HepG2 (cell line): ENCODE data around the gene SPNS2. TPM values are rescaled to one million over a fixed set of nuclear protein-coding genes. Genes with fewer than 3 reads are reported as not detected.

ENCODE experiments used
- HNF4G ChIP-seq, 2 experiments: sonication (generic) in 1 of 2; formaldehyde crosslinking in 1 of 2; IDR thresholded peaks; 2 replicates each; pipeline versions ENCODE4 v1.4.0 to v1.6.1; 2011 to 2020; ENCODE audit warnings: borderline replicate concordance in 2 of 2, low read depth in 2 of 2, mild to moderate bottlenecking in 2 of 2, low read length in 1 of 2, missing genetic modification reagents in 1 of 2, moderate library complexity in 1 of 2
- SAP130 ChIP-seq: IDR thresholded peaks from 2 replicates; pipeline ENCODE4 v1.6.1; 2016; ENCODE audit warnings: low read depth
- TBX2 ChIP-seq: sonication (generic); formaldehyde crosslinking; IDR thresholded peaks from 2 replicates; pipeline ENCODE4 v1.5.0; 2020; ENCODE audit warnings: missing genetic modification reagents, mild to moderate bottlenecking, borderline replicate concordance
- ZKSCAN1 ChIP-seq: fragments of 150-350 bp; IDR thresholded peaks from 2 replicates; pipeline ENCODE4 v1.6.1; 2014; ENCODE audit warnings: low read length
- ZNF143 ChIP-seq: sonication (generic); formaldehyde crosslinking; IDR thresholded peaks from 2 replicates; pipeline ENCODE4 v1.4.0; 2020; ENCODE audit warnings: missing genetic modification reagents
- ZNF674 ChIP-seq: sonication (generic); formaldehyde crosslinking; IDR thresholded peaks from 2 replicates; pipeline ENCODE4 v1.5.0; 2020; ENCODE audit warnings: low read depth, mild to moderate bottlenecking, missing genetic modification reagents
- polyA plus RNA-seq, 8 experiments: library from polyadenylated mRNA; depleted of rRNA in 3 of 8; stranded (reverse) in 7 of 8; unstranded in 1 of 8; fragments of >200 nt; fragmentation: Illumina TruSeq in 4 of 8; extraction: Trizol in 4 of 8; gene quantifications; 2 replicates each; pipeline versions ENCODE4 v1.2.1 to v1.2.3, GENCODE V29; 2011 to 2016; ENCODE audit warnings: low read depth in 4 of 8, missing spikeins in 1 of 8, mixed read lengths in 1 of 8; ENCODE audit not compliant: insufficient read depth in 1 of 8
- total RNA-seq, 5 experiments: library from RNA; depleted of rRNA; stranded (reverse); fragments of >200 nt; fragmentation: Illumina TruSeq; extraction: Trizol; gene quantifications; 2 replicates each; pipeline ENCODE4 v1.2.3, GENCODE V29; 2016; ENCODE audit warnings: low read depth in 1 of 5
- TF ChIP-seq, protein P1 (sequence below): IDR thresholded peaks from 2 replicates; pipeline ENCODE4 v1.6.1; 2012; ENCODE audit warnings: low read depth, low read length, improper control_type of control experiment
- TF ChIP-seq, protein P2 (sequence below): sonication (generic); formaldehyde crosslinking; IDR thresholded peaks from 2 replicates; pipeline ENCODE4 v1.4.0; 2020; ENCODE audit warnings: missing genetic modification reagents
- TF ChIP-seq, protein P3 (sequence below): sonication (generic); formaldehyde crosslinking; IDR thresholded peaks from 2 replicates; pipeline ENCODE4 v1.4.0; 2020; ENCODE audit warnings: missing genetic modification reagents

The SPNS2 gene
- total and polyA plus RNA-seq, 2 of the 13 experiments (the other 11 are each of a cell fraction or from before 2014, with no cell fraction given), result 0.01 TPM; not detected in 1

DNA sequence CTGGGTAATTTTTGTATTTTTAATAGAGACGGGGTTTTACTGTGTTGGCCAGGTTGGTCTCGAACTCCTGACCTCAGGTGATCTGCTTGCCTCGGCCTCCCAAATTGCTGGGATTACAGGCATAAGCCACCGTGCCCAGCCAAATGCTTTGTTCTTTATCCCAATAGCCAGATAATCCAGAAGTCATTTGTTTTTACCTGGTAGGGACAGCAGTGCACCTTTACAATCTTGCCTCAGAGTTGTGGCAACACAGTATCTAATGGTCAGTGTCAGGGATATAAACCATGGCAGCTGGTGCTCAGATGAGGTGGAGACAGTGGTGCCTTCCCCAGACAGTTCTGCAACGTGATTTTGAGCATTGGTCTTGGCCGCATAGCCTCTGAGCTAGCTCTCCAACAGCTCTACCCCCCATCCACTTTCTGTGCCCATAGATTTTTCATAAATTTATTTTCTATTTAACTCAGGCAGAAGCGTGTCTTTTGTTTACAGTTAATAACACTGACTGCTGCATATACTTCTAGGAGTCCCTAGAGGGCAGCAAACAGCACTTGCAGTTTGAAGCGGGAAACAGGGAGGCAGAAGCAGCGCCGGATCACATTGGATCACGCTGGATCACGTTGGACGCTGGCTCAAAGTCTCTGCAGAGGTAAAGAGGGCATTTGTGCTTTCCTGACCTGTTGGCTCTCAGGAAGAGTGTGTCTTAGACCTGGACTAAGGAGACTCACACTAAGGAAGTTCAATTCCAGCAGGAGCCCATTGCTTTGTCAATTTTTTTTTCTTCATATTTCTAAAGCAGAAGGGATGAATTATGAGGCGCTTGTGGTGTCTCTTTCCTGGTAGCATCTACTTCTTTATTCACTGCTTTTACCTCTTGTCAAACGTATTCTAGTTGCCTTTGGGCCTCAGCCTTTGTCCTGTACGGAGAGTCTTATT lies 66.8 kb downstream of the SPNS2 start (continued):
- TF ChIP-seq, protein P1, sequence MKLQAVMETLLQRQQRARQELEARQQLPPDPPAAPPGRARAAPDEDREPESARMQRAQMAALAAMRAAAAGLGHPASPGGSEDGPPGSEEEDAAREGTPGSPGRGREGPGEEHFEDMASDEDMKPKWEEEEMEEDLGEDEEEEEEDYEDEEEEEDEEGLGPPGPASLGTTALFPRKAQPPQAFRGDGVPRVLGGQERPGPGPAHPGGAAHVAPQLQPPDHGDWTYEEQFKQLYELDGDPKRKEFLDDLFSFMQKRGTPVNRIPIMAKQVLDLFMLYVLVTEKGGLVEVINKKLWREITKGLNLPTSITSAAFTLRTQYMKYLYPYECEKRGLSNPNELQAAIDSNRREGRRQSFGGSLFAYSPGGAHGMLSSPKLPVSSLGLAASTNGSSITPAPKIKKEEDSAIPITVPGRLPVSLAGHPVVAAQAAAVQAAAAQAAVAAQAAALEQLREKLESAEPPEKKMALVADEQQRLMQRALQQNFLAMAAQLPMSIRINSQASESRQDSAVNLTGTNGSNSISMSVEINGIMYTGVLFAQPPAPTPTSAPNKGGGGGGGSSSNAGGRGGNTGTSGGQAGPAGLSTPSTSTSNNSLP, result peak; percentile 43; the same call in 1 of the 2 replicates
- 0 out of 2 replicates have a peak, but pooled peaks have one; percentile 22 for TF ChIP-seq ZKSCAN1
- no peak for TF ChIP-seq ZNF143
- peak; percentile 41; the same call in 1 of the 2 replicates for TF ChIP-seq TBX2 (CRISPR knock-in tag)
- TF ChIP-seq, protein P2, sequence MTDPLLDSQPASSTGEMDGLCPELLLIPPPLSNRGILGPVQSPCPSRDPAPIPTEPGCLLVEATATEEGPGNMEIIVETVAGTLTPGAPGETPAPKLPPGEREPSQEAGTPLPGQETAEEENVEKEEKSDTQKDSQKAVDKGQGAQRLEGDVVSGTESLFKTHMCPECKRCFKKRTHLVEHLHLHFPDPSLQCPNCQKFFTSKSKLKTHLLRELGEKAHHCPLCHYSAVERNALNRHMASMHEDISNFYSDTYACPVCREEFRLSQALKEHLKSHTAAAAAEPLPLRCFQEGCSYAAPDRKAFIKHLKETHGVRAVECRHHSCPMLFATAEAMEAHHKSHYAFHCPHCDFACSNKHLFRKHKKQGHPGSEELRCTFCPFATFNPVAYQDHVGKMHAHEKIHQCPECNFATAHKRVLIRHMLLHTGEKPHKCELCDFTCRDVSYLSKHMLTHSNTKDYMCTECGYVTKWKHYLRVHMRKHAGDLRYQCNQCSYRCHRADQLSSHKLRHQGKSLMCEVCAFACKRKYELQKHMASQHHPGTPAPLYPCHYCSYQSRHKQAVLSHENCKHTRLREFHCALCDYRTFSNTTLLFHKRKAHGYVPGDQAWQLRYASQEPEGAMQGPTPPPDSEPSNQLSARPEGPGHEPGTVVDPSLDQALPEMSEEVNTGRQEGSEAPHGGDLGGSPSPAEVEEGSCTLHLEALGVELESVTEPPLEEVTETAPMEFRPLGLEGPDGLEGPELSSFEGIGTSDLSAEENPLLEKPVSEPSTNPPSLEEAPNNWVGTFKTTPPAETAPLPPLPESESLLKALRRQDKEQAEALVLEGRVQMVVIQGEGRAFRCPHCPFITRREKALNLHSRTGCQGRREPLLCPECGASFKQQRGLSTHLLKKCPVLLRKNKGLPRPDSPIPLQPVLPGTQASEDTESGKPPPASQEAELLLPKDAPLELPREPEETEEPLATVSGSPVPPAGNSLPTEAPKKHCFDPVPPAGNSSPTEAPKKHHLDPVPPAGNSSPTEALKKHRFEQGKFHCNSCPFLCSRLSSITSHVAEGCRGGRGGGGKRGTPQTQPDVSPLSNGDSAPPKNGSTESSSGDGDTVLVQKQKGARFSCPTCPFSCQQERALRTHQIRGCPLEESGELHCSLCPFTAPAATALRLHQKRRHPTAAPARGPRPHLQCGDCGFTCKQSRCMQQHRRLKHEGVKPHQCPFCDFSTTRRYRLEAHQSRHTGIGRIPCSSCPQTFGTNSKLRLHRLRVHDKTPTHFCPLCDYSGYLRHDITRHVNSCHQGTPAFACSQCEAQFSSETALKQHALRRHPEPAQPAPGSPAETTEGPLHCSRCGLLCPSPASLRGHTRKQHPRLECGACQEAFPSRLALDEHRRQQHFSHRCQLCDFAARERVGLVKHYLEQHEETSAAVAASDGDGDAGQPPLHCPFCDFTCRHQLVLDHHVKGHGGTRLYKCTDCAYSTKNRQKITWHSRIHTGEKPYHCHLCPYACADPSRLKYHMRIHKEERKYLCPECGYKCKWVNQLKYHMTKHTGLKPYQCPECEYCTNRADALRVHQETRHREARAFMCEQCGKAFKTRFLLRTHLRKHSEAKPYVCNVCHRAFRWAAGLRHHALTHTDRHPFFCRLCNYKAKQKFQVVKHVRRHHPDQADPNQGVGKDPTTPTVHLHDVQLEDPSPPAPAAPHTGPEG (CRISPR knock-in tag), result no peak
- TF ChIP-seq, protein P3, sequence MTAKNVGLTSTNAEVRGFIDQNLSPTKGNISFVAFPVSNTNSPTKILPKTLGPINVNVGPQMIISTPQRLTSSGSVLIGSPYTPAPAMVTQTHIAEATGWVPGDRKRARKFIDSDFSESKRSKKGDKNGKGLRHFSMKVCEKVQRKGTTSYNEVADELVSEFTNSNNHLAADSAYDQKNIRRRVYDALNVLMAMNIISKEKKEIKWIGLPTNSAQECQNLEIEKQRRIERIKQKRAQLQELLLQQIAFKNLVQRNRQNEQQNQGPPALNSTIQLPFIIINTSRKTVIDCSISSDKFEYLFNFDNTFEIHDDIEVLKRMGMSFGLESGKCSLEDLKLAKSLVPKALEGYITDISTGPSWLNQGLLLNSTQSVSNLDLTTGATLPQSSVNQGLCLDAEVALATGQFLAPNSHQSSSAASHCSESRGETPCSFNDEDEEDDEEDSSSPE (CRISPR knock-in tag), result peak; percentile 95
- TF ChIP-seq ZNF674 (CRISPR knock-in tag), result no peak
- peak; percentile 59 for TF ChIP-seq SAP130 (CRISPR knock-in tag)
- TF ChIP-seq HNF4G (IDR thresholded peaks at IDR 0.05; ENCODE audit: borderline replicate concordance, low read depth, low read length), result peak; percentile 28; the same call in 1 of the 2 replicates
- no peak for TF ChIP-seq HNF4G (CRISPR knock-in tag; IDR thresholded peaks at IDR 0.05; ENCODE audit: borderline replicate concordance, low read depth)
